Uterus (tissue), 2 donors: ENCODE results near the gene CCDC102B.

Experiments
- CTCF ChIP-seq, 4 experiments: fragments of 200-600 bp in 2 of 4; fragments of 450-650 bp in 2 of 4; sonication (generic) in 2 of 4; IDR thresholded peaks; one replicate each; pipeline ENCODE4 v1.5.1; 2016 to 2019; ENCODE audit warnings: antibody characterized with exemption in 4 of 4, mild to moderate bottlenecking in 2 of 4, moderate library complexity in 1 of 4
- POLR2A ChIP-seq, 2 donors: fragments of 450-650 bp; IDR thresholded peaks; one replicate each; pipeline ENCODE4 v1.6.1; 2016; ENCODE audit warnings: antibody characterized with exemption in 2 of 2, mild to moderate bottlenecking in 1 of 2, moderate library complexity in 1 of 2

- no peak for TF ChIP-seq POLR2A (IDR thresholded peaks at IDR 0.05)
- no peak for TF ChIP-seq CTCF (IDR thresholded peaks at IDR 0.05)
These were observed 28.4 kb upstream of the CCDC102B start for GRCh38 chr18:68769461-68769860.
